ENCODE results near the gene LHX4.

GRCh38 chr1:180264595-180264994 lies 34.5 kb downstream of the LHX4 start:
- TF ChIP-seq YY1 (IDR thresholded peaks at IDR 0.05; ENCODE audit: insufficient read depth, insufficient read length): no peak
- TF ChIP-seq SUZ12 (IDR thresholded peaks at IDR 0.05; ENCODE audit: extremely low read depth, insufficient read depth, insufficient read length): no peak

All from NT2/D1 (cell line).